Vagina (tissue), 2 donors: ENCODE results near the gene TEX19.

ENCODE experiments used
- POLR2A ChIP-seq, 2 donors: fragments of 450-650 bp; IDR thresholded peaks; one replicate each; pipeline ENCODE4 v1.6.1; 2017; ENCODE audit warnings: antibody characterized with exemption in 2 of 2, mild to moderate bottlenecking in 2 of 2, moderate library complexity in 2 of 2
- POLR2AphosphoS5 ChIP-seq, 2 donors: sonication (generic); formaldehyde crosslinking; IDR thresholded peaks; one replicate each; pipeline ENCODE4 v1.9.0; 2017; ENCODE audit warnings: antibody characterized with exemption in 2 of 2, mild to moderate bottlenecking in 2 of 2, low read depth in 1 of 2; ENCODE audit not compliant: insufficient read depth in 1 of 2
- TF ChIP-seq, protein P1 (sequence below), 3 experiments: fragments of 450-650 bp in 2 of 3; fragments of 200-600 bp in 1 of 3; sonication (generic) in 1 of 3; IDR thresholded peaks; one replicate each; pipeline ENCODE4 v1.5.1; 2017 to 2019; ENCODE audit warnings: antibody characterized with exemption in 3 of 3, mild to moderate bottlenecking in 2 of 3, moderate library complexity in 2 of 3

DNA sequence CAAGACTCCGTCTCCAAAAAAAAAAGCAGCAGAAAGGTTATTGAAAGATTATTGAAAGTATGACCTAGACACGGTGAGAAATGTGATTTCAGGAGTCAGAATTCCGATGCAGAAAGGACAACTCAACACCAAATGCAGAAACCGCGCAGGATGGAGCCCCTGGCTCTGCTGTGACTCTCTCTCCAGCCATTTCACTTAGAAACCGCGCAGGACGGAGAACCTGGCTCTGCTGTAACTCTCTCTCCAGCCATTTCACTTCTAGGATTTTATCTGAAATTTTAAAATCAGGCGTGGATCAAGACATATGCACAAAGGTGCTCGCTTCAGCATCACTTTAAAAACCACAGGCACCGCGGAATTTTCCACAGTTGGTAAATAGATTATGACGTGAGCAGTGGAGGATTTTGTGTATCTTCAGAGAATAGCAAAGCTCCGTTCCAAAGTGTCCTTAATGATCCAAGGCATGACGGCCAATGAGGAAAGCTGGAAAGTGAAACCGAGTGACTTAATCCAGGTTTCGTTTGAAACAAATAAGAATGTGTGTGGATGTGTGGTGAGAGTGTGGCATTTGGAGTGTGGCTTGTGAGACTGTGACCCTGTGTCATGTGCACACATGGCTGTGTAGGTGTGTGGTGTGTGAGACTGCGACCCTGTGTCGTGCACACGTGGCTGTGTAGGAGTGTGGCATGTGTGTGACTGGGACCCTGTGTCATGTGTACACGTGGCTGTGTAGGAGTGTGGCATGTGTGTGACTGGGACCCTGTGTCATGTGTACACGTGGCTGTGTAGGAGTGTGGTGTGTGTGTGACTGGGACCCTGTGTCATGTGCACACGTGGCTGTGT, 22.0 kb downstream of the TEX19 start:
- TF ChIP-seq POLR2A (IDR thresholded peaks at IDR 0.05) (no peak), POLR2AphosphoS5 (IDR thresholded peaks at IDR 0.05; ENCODE audit: insufficient read depth in 1 of 2, low read depth in 1 of 2) (no peak)
- TF ChIP-seq, protein P1, sequence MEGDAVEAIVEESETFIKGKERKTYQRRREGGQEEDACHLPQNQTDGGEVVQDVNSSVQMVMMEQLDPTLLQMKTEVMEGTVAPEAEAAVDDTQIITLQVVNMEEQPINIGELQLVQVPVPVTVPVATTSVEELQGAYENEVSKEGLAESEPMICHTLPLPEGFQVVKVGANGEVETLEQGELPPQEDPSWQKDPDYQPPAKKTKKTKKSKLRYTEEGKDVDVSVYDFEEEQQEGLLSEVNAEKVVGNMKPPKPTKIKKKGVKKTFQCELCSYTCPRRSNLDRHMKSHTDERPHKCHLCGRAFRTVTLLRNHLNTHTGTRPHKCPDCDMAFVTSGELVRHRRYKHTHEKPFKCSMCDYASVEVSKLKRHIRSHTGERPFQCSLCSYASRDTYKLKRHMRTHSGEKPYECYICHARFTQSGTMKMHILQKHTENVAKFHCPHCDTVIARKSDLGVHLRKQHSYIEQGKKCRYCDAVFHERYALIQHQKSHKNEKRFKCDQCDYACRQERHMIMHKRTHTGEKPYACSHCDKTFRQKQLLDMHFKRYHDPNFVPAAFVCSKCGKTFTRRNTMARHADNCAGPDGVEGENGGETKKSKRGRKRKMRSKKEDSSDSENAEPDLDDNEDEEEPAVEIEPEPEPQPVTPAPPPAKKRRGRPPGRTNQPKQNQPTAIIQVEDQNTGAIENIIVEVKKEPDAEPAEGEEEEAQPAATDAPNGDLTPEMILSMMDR (IDR thresholded peaks at IDR 0.05) = no peak
